Neural cell (in vitro differentiated cells): ENCODE data around the gene RAB40B. TPM values are rescaled to one million over a fixed set of nuclear protein-coding genes. Genes with fewer than 3 reads are reported as not detected.

Source experiments
- H2AFZ ChIP-seq: fragments of 200-600, 300-800 bp; sonication (generic), shearing (Covaris generic); 2 replicates; pipeline ENCODE4 v1.6.0; 2014; ENCODE audit warnings: low read depth, mild to moderate bottlenecking, antibody characterized with exemption, low read length, moderate library complexity
- H3F3A ChIP-seq: fragments of 200-600 bp; shearing (Covaris generic); 2 replicates; pipeline ENCODE4 v1.6.1; 2016; ENCODE audit warnings: mild to moderate bottlenecking, moderate library complexity, mixed read lengths, antibody characterized with exemption, low read length; ENCODE audit not compliant: insufficient read depth, poor library complexity, severe bottlenecking
- H3K27ac ChIP-seq: fragments of 200-600, 300-800 bp; sonication (generic), shearing (Covaris generic); 2 replicates; pipeline ENCODE4 v1.5.1; 2014; ENCODE audit warnings: mild to moderate bottlenecking, low read length, moderate library complexity
- H3K27me3 ChIP-seq: fragments of 300-800, 200-600 bp; sonication (generic), shearing (Covaris generic); 2 replicates; pipeline ENCODE4 v1.6.0; 2014; ENCODE audit warnings: mild to moderate bottlenecking, low read depth, low read length, moderate library complexity; ENCODE audit not compliant: insufficient read depth
- H3K36me3 ChIP-seq: fragments of 300-800, 200-600 bp; sonication (generic), shearing (Covaris generic); 2 replicates; pipeline ENCODE4 v1.5.1; 2014; ENCODE audit warnings: mild to moderate bottlenecking, antibody characterized with exemption, low read length, moderate library complexity; ENCODE audit not compliant: insufficient read depth
- H3K4me2 ChIP-seq: fragments of 300-800, 200-600 bp; sonication (generic), shearing (Covaris generic); 2 replicates; pipeline ENCODE4 v1.6.0; 2014; ENCODE audit warnings: mild to moderate bottlenecking, low read length
- H3K4me3 ChIP-seq: fragments of 300-800, 200-600 bp; sonication (generic), shearing (Covaris generic); 2 replicates; pipeline ENCODE4 v1.5.1; 2014; ENCODE audit warnings: mild to moderate bottlenecking, low read length, moderate library complexity
- H3K79me2 ChIP-seq: fragments of 200-600 bp; shearing (Covaris generic); replicated peaks from 2 replicates; pipeline ENCODE4 v1.6.0; 2014; ENCODE audit warnings: mild to moderate bottlenecking, low read length, moderate library complexity; ENCODE audit not compliant: insufficient read depth
- H3K9ac ChIP-seq: fragments of 300-800, 200-600 bp; sonication (generic), shearing (Covaris generic); 2 replicates; pipeline ENCODE4 v1.6.1; 2016; ENCODE audit warnings: mild to moderate bottlenecking, low read length, mixed read lengths
- H3K9me2 ChIP-seq: fragments of 200-600 bp; shearing (Covaris generic); 2 replicates; pipeline ENCODE4 v1.6.1; 2016; ENCODE audit warnings: mild to moderate bottlenecking, low read length, mixed read lengths; ENCODE audit not compliant: insufficient read depth
- H3K9me3 ChIP-seq: fragments of 200-600, 300-800 bp; sonication (generic), shearing (Covaris generic); 2 replicates; pipeline ENCODE4 v1.6.1; 2016; ENCODE audit warnings: mild to moderate bottlenecking, mixed run types, low read length, moderate library complexity, mixed read lengths
- H4K20me1 ChIP-seq: fragments of 200-600 bp; shearing (Covaris generic); 2 replicates; pipeline ENCODE4 v1.6.1; 2016; ENCODE audit warnings: mild to moderate bottlenecking, mixed run types; ENCODE audit not compliant: insufficient read depth
- EP300 ChIP-seq: fragments of 450-650 bp; conservative IDR thresholded peaks from 2 replicates; pipeline ENCODE4 v1.6.1; 2014; ENCODE audit warnings: antibody characterized with exemption, mild to moderate bottlenecking, moderate library complexity; ENCODE audit not compliant: poor library complexity, severe bottlenecking
- EZH2 ChIP-seq: fragments of 200-600, 300-800 bp; shearing (Covaris generic), sonication (generic); IDR thresholded peaks from 2 replicates; pipeline ENCODE4 v1.6.1; 2014; ENCODE audit warnings: antibody characterized with exemption, low read length, borderline replicate concordance, mild to moderate bottlenecking; ENCODE audit not compliant: insufficient read depth, poor library complexity, severe bottlenecking
- MXI1 ChIP-seq: fragments of 450-650 bp; conservative IDR thresholded peaks from 2 replicates; pipeline ENCODE4 v1.6.1; 2014; ENCODE audit warnings: antibody characterized with exemption, mild to moderate bottlenecking; ENCODE audit not compliant: poor library complexity, severe bottlenecking
- POLR2AphosphoS5 ChIP-seq: IDR thresholded peaks from 2 replicates; pipeline ENCODE4 v1.6.1; 2012
- RAD21 ChIP-seq: fragments of 450-650 bp; conservative IDR thresholded peaks from 2 replicates; pipeline ENCODE4 v1.6.1; 2014; ENCODE audit warnings: antibody characterized with exemption, mild to moderate bottlenecking, moderate library complexity
- SMC3 ChIP-seq: fragments of 450-650 bp; conservative IDR thresholded peaks from 2 replicates; pipeline ENCODE4 v1.6.1; 2014; ENCODE audit warnings: antibody characterized with exemption, mild to moderate bottlenecking, moderate library complexity; ENCODE audit not compliant: poor library complexity
- TAF1 ChIP-seq: IDR thresholded peaks from 2 replicates; pipeline ENCODE4 v1.6.1; 2012; ENCODE audit warnings: low read depth
- polyA plus RNA-seq: library from polyadenylated mRNA; depleted of rRNA; stranded (reverse); fragments of >200 nt; gene quantifications from 2 replicates; pipeline ENCODE4 v1.2.3, GENCODE V29; 2014
- TF ChIP-seq, protein P1 (sequence below): IDR thresholded peaks from 2 replicates; pipeline ENCODE4 v1.6.1; 2012; ENCODE audit warnings: borderline replicate concordance
- TF ChIP-seq, protein P2 (sequence below): fragments of 450-650 bp; IDR thresholded peaks from 2 replicates; pipeline ENCODE4 v1.5.1; 2014; ENCODE audit warnings: antibody characterized with exemption, mild to moderate bottlenecking, moderate library complexity; ENCODE audit not compliant: poor library complexity, severe bottlenecking

Gene RAB40B
- polyA plus RNA-seq, 1 donor from 2014 or later = 37.2 TPM

DNA sequence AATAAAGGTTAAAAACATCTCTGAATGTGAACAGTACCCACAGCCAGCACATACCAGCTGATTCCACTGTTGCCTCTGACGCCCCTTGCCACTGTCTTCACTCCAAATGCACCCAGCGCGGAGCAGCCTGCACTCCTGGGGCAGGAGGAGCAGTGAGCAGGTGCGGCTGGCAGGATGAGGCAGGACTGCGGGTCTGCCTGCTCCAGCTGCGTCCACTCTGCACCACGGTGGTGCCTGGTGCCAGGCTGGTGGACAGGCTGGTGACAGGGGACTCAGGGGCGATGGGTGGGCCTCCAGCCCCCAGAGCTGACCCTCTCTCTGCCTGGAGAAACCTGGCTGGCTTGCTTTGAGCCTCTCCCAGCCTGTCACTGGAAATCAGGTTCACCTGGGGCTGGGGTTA is 9.4 kb downstream of the RAB40B start:
- Histone ChIP-seq H3F3A (no peaks in the 10 kb centered on the region), H3K9me2 (no peaks in the 10 kb centered on the region), H4K20me1 (no peaks in the 10 kb centered on the region), H3K9me3 (no peaks in the 10 kb centered on the region), H3K36me3 (no peaks in the 10 kb centered on the region), H2AFZ (no peak overlapping the region), H3K9ac (no peak overlapping the region), H3K79me2 (no peaks in the 10 kb centered on the region), H3K27ac (no peak overlapping the region), H3K27me3 (no peaks in the 10 kb centered on the region), H3K4me3 (no peak overlapping the region), H3K4me2 (no peak overlapping the region)
- TF ChIP-seq POLR2AphosphoS5 = no peak
- no peak for TF ChIP-seq EP300
- TF ChIP-seq SMC3 = no peak
- no peak for TF ChIP-seq EZH2
- TF ChIP-seq, protein P1, sequence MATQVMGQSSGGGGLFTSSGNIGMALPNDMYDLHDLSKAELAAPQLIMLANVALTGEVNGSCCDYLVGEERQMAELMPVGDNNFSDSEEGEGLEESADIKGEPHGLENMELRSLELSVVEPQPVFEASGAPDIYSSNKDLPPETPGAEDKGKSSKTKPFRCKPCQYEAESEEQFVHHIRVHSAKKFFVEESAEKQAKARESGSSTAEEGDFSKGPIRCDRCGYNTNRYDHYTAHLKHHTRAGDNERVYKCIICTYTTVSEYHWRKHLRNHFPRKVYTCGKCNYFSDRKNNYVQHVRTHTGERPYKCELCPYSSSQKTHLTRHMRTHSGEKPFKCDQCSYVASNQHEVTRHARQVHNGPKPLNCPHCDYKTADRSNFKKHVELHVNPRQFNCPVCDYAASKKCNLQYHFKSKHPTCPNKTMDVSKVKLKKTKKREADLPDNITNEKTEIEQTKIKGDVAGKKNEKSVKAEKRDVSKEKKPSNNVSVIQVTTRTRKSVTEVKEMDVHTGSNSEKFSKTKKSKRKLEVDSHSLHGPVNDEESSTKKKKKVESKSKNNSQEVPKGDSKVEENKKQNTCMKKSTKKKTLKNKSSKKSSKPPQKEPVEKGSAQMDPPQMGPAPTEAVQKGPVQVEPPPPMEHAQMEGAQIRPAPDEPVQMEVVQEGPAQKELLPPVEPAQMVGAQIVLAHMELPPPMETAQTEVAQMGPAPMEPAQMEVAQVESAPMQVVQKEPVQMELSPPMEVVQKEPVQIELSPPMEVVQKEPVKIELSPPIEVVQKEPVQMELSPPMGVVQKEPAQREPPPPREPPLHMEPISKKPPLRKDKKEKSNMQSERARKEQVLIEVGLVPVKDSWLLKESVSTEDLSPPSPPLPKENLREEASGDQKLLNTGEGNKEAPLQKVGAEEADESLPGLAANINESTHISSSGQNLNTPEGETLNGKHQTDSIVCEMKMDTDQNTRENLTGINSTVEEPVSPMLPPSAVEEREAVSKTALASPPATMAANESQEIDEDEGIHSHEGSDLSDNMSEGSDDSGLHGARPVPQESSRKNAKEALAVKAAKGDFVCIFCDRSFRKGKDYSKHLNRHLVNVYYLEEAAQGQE = no peak
- TF ChIP-seq, protein P2, sequence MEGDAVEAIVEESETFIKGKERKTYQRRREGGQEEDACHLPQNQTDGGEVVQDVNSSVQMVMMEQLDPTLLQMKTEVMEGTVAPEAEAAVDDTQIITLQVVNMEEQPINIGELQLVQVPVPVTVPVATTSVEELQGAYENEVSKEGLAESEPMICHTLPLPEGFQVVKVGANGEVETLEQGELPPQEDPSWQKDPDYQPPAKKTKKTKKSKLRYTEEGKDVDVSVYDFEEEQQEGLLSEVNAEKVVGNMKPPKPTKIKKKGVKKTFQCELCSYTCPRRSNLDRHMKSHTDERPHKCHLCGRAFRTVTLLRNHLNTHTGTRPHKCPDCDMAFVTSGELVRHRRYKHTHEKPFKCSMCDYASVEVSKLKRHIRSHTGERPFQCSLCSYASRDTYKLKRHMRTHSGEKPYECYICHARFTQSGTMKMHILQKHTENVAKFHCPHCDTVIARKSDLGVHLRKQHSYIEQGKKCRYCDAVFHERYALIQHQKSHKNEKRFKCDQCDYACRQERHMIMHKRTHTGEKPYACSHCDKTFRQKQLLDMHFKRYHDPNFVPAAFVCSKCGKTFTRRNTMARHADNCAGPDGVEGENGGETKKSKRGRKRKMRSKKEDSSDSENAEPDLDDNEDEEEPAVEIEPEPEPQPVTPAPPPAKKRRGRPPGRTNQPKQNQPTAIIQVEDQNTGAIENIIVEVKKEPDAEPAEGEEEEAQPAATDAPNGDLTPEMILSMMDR = no peak
- TF ChIP-seq RAD21 = no peak
- TF ChIP-seq MXI1 = no peak
- TF ChIP-seq TAF1 = no peak

DNA sequence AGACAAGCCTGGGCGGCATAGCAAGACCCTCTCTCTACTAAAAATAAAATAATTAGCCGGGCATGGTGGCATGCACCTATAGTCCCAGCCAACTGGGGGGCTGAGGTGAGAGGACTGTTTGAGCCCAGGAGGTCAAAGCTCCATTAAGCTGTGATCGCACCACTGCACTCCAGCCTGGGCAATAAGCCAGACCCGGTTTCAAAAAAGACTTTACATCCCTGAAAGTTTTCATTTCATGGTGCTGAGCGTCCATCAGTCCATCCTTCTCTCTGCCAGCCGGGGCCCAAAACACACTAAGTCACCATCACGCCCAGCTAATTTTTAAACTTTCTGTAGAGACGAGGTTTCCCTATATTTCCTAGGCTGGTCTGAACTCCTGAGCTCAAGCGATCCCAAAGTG is 10.6 kb downstream of the RAB40B start:
- TF ChIP-seq, protein P1 = no peak
- TF ChIP-seq MXI1 (no peak), POLR2AphosphoS5 (no peak), SMC3 (no peak), EZH2 (no peak), RAD21 (no peak), EP300 (no peak), TAF1 (no peak)
- TF ChIP-seq, protein P2 = no peak
- Histone ChIP-seq H3K79me2 (no peaks in the 10 kb centered on the region), H2AFZ (no peak overlapping the region), H3K36me3 (no peaks in the 10 kb centered on the region), H3F3A (no peaks in the 10 kb centered on the region), H3K27ac (no peak overlapping the region), H3K9me2 (no peaks in the 10 kb centered on the region), H3K9me3 (no peaks in the 10 kb centered on the region), H3K4me2 (no peak overlapping the region), H3K9ac (no peak overlapping the region), H4K20me1 (no peaks in the 10 kb centered on the region), H3K4me3 (no peak overlapping the region), H3K27me3 (no peaks in the 10 kb centered on the region)
